Panc1 (cell line): ENCODE results near the gene NSMCE1. TPM values are rescaled to one million over a fixed set of nuclear protein-coding genes. Genes with fewer than 3 reads are reported as not detected.

Experiments used
- ATAC-seq: fragments of 200-7000 bp; cut with Tn5 transposase; 2 replicates; pipeline ENCODE4 v1.9.1; 2020; ENCODE audit warnings: mild to moderate bottlenecking, moderate library complexity
- BruUV-seq: library from RNA; stranded (reverse); fragments of 400-500 nt; replicated peaks from 2 replicates; lab custom pipeline; 2021; lab: Mats Ljungman, UMichigan
- CTCF ChIA-PET: fragments of 300-600 bp; sonication (Branson Sonifier 250); formaldehyde crosslinking; loops from one replicate; lab custom pipeline; 2022; ENCODE audit warnings: antibody characterized with exemption; lab: Charles Lee
- POLR2A ChIA-PET: fragments of 300-600 bp; sonication (Branson Sonifier 250); formaldehyde crosslinking; loops from one replicate; lab custom pipeline; 2022; ENCODE audit warnings: antibody characterized with exemption; lab: Charles Lee
- DNase-seq: peaks from one replicate; pipeline ENCODE4 v3.0.0-alpha.2; 2010; ENCODE audit warnings: low read depth, low spot score
- H3K27ac ChIP-seq: 2 replicates; pipeline ENCODE4 v1.5.1; 2011; ENCODE audit warnings: mild to moderate bottlenecking, low read length, inconsistent platforms
- H3K27me3 ChIP-seq: fragments of 200-500 bp; sonication (Bioruptor generic); 2 replicates; pipeline ENCODE4 v1.6.0; 2014; ENCODE audit warnings: low read length, inconsistent platforms; ENCODE audit not compliant: control insufficient read depth, insufficient read depth
- H3K36me3 ChIP-seq: fragments of 200-500 bp; sonication (Bioruptor generic); 2 replicates; pipeline ENCODE4 v1.5.1; 2014; ENCODE audit warnings: inconsistent platforms, mild to moderate bottlenecking, low read length, moderate library complexity; ENCODE audit not compliant: control insufficient read depth, insufficient read depth
- H3K4me1 ChIP-seq: 2 replicates; pipeline ENCODE4 v1.5.1; 2011; ENCODE audit warnings: inconsistent platforms, mild to moderate bottlenecking, low read length, moderate library complexity; ENCODE audit not compliant: control insufficient read depth, insufficient read depth
- H3K4me3 ChIP-seq, 2 experiments: 2 replicates each; pipeline ENCODE4 v1.5.1; 2011 to 2012; ENCODE audit warnings: low read depth in 2 of 2, low read length in 2 of 2, mild to moderate bottlenecking in 2 of 2, inconsistent platforms in 1 of 2, moderate library complexity in 1 of 2
- H3K9me3 ChIP-seq: fragments of 200-500 bp; sonication (Bioruptor generic); 2 replicates; pipeline ENCODE4 v1.5.1; 2014; ENCODE audit warnings: low read depth, mild to moderate bottlenecking, inconsistent platforms, low read length, moderate library complexity; ENCODE audit not compliant: control insufficient read depth, insufficient read depth
- POLR2AphosphoS5 ChIP-seq: IDR thresholded peaks from 2 replicates; pipeline ENCODE4 v1.6.1; 2012; ENCODE audit warnings: mild to moderate bottlenecking, low read depth, low read length, moderate library complexity
- REST ChIP-seq, 2 experiments: IDR thresholded peaks; 2 replicates each; pipeline ENCODE4 v1.6.1; 2011 to 2012; ENCODE audit warnings: low read depth in 2 of 2, control low read depth in 1 of 2, low read length in 1 of 2, mild to moderate bottlenecking in 1 of 2, moderate library complexity in 1 of 2; ENCODE audit not compliant: insufficient read depth in 1 of 2
- SIN3A ChIP-seq: IDR thresholded peaks from 2 replicates; pipeline ENCODE4 v1.6.1; 2012; ENCODE audit warnings: low read depth, mild to moderate bottlenecking, low read length, moderate library complexity, borderline replicate concordance; ENCODE audit not compliant: insufficient read depth
- TCF7L2 ChIP-seq: IDR thresholded peaks from 2 replicates; pipeline ENCODE4 v1.6.1; 2011; ENCODE audit warnings: mild to moderate bottlenecking, low read depth, low read length, inconsistent platforms
- in situ Hi-C: cut with HindIII; loops from 2 replicates; pipeline ENCODE4 v1.10.0; 2016; ENCODE audit warnings: low sequenced_read_pairs, low pct_unique_long_range_greater_than_20kb
- intact Hi-C: fragments of 100-400 bp; cut with micrococcal nuclease; formaldehyde crosslinking; loops from one replicate; pipeline ENCODE4 v1.10.0; 2022; ENCODE audit not compliant: unreplicated experiment
- total RNA-seq: library from RNA; stranded (reverse); gene quantifications from one replicate; pipeline ENCODE4 v1.2.1, GENCODE V29; 2021; ENCODE audit not compliant: unreplicated experiment
- TF ChIP-seq, protein P1 (sequence below): fragments of 450-650 bp; IDR thresholded peaks from 2 replicates; pipeline ENCODE4 v1.5.1; 2017; ENCODE audit warnings: mild to moderate bottlenecking

NSMCE1 gene
- total RNA-seq, 1 experiment from 2014 or later = 48.2 TPM

DNA sequence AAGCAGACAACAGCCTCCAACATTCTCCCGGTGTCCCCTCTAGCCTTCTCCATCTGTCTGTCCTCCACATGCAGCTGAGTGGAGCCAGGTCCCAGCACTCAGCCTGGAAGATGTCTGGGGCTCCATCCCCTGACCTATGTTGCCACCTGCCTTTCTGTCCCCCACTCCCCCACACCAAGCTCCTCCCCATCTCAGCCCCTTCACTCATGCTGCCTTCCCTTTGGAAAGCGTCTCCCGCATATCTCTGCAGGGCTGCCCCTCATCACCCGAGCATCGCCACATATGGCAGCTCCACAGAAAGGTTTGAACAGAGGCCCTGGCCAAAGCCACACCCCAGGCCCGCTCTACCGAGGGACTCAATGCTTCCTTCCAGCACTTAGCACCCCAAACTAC, 24.2 kb downstream of the NSMCE1 start:
- no peak overlapping the region for H3K27ac ChIP-seq
- no peak overlapping the region for H3K4me3 ChIP-seq
- intact Hi-C loops (no loop called here), in situ Hi-C loops (no loop called here)
- ChIA-PET CTCF (no interaction called here), POLR2A (no interaction called here)
- H3K4me1 ChIP-seq = peaks cover 11% of the 10 kb centered on the region; the same call in 1 of the 2 replicates
- ATAC-seq = no peak
- H3K9me3 ChIP-seq = no peaks in the 10 kb centered on the region
- DNase-seq = no peak
- no TSS peak for BruUV-seq
- H3K27me3 ChIP-seq = no peaks in the 10 kb centered on the region
- TF ChIP-seq SIN3A (no peak), POLR2AphosphoS5 (no peak), REST (IDR thresholded peaks at IDR 0.05; ENCODE audit: insufficient read depth in 1 of 2, low read depth in 2 of 2, low read length in 1 of 2) (no peak), TCF7L2 (no peak)
- TF ChIP-seq, protein P1, sequence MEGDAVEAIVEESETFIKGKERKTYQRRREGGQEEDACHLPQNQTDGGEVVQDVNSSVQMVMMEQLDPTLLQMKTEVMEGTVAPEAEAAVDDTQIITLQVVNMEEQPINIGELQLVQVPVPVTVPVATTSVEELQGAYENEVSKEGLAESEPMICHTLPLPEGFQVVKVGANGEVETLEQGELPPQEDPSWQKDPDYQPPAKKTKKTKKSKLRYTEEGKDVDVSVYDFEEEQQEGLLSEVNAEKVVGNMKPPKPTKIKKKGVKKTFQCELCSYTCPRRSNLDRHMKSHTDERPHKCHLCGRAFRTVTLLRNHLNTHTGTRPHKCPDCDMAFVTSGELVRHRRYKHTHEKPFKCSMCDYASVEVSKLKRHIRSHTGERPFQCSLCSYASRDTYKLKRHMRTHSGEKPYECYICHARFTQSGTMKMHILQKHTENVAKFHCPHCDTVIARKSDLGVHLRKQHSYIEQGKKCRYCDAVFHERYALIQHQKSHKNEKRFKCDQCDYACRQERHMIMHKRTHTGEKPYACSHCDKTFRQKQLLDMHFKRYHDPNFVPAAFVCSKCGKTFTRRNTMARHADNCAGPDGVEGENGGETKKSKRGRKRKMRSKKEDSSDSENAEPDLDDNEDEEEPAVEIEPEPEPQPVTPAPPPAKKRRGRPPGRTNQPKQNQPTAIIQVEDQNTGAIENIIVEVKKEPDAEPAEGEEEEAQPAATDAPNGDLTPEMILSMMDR = no peak
- H3K36me3 ChIP-seq = no peaks in the 10 kb centered on the region

DNA sequence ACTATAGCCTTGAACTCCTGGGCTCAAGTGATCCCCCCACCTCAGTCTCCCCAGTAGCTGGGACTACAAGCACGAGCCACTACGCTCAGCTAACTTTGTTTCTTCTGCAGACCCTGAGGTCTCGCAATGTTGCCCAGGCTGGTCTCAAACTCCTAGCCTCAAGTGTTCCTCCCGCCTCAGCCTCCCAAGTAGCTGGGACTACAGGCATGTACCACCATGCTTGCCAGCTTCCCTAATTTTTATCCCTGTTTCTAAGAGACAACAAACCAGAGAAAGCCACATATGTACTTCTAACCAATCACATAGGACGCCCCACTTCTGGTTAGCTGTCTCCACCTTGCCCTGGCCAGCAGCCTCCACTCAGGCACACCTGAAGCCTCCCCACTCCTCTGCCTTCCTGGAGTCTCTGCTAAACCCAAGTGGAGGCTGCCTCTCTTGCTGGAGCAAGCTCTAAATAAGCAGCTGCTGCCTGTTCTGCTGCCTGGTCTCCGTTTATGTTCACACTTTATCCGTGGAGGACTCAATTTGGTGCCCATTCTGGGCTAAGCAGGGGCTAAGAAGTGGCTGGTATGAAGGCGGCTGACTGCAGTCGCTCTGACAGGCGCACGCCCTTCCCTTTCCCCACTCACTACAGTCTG, 24.7 kb downstream of the NSMCE1 start:
- in situ Hi-C loops (no loop called here), intact Hi-C loops (no loop called here)
- ChIA-PET POLR2A (no interaction called here), CTCF (no interaction called here)
- H3K9me3 ChIP-seq = no peaks in the 10 kb centered on the region
- BruUV-seq = no TSS peak
- no peaks in the 10 kb centered on the region for H3K27me3 ChIP-seq
- H3K4me3 ChIP-seq = no peak overlapping the region
- no peaks in the 10 kb centered on the region for H3K36me3 ChIP-seq
- DNase-seq (no peak), ATAC-seq (no peak)
- no peak overlapping the region for H3K27ac ChIP-seq
- no peak for TF ChIP-seq TCF7L2
- TF ChIP-seq SIN3A = no peak
- H3K4me1 ChIP-seq = peaks cover 11% of the 10 kb centered on the region; the same call in 1 of the 2 replicates
